NCI-H774 (cell line): ENCODE measurements around the gene IZUMO1.
"Not testable (repeated sequence)": the region's sequence is repeated elsewhere in the genome, so short reads cannot be mapped to it uniquely, and the experiment has no call there.

Source experiments
- DNase-seq: peaks from one replicate; lab custom pipeline; 2025; lab: John Stamatoyannopoulos, UW

Gene IZUMO1

DNA sequence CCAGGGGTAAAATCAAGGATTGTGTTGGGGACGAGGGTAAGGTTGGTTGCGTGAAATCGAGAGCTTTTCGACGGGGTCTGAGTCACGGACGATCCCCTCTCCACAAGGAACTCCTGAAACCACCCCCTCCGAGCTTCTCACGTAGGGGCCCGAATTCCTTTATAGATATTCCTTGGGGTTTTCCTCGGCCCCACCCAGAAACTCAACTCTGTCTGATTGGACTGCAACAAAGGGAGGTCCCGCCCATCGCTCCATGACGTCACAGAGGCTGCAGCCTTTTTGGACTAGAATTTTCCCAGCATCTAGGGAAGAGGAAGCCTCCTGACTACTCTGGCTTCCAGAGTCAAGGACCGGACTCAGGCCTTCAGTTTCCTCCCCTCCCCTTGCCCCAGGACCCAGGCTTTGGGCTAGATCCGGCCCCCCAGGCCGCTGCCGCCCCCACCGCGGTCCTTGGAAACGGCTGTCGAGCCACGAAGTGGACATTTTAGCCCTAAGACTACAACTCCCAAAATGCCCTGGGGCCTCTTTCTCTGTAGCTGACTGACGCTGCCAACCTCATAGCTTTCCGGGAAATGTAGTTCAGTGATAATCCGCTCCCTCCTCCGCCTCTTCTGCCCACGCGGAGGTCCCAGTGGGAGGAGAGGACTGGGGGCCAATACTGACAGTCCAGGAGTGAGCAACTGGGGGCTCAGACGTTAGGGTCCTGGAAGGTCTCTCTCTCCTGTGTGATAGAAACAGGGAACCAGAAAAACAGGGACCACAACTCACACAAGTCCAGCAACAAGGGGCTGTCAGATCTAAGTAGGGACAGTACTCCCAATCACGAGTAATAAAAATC lies at the start of gene IZUMO1:
Gene IZUMO1 (minus strand): TSS at position 172 of the 838 bp plus-strand sequence. CDS start 1,050 bp downstream, outside the sequence.
- no peak for DNase-seq

DNA sequence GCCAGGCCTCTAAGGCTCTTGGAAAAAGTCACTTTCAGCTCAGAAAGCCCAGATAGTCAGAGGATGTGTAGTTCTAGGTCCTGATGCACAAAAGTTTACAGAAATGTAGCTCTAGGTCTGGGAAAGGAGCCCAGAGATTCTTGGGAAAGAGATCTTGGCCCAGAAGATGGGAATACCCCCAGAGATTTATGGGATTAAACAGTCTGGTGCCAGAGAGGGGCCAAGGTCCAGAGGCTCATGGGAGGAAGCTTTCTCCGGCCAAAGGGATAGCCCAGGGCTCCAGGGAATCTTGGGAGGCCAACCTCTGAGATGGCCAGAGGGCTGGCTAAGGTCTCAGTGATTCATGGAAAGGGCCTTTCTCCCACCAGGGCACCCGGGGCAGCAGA lies 49.0 kb upstream of the IZUMO1 start:
- DNase-seq, result no peak

DNA sequence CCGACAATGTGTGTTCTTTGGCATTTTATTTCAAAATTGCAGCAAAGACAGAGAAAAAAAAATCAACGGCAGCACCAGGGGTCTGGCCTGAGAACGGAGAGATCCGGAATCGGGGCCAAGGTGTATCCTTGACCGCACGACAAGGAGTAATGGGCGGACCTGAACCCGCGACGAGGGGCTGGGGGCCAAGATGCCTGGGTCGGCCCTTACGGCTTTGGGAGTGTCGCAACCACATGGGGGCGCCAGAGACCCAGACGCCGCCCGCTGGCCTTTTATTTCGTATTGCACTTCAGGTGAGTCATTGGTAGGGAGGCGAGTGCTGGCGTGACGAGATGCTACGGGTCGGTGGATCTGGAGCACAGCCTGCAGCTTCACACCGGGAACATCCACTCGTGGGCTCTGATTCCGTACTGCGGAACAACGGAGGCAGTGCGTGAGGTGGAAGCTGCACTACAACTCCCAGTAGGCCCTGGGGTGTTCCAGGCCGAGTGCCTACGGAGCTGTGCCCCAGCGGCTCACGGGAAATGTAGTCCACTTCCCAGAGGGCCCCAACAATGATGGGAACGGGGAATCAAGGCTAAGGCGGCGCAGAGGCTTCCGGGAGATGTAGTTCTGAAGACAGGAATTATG lies 48.5 kb upstream of the IZUMO1 start:
- DNase-seq, result peak; percentile 43

DNA sequence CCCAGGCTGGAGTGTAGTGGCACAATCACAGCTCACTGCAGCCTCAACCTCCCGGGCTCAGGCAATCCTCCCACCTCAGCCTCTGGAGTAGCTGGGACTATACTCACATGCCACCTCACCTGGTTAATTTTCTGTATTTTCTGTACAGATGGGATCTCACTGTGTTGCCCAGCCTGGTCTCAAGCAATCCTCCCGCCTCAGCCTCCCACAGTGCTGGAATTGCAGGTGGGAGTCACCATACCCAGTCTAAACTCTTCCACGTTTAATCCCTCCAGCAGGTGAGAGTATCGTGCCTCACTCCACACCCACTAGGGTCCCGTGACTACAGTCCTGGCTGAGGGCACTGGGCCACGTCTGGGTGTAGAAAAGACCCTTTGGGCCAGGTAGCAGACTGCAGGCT lies 47.6 kb upstream of the IZUMO1 start:
- no peak for DNase-seq

DNA sequence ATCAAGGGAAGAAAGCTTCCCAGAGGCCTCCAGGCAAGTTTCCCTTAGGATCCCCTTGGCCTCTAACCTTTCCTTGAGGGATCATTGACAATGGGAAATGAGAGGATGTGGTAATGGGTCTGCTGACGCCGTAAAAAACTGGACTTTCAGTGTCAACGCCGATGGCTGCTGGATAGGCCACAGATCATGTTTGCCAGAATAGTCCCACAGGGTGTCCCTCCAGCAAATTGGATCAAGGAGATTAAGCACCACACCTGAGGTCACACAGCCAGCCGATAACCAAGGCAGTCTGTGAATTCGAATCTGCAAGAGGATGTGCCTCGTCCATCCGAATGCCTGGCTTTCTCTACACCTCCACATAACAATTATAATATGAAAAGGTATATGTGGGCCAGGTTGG lies 46.6 kb upstream of the IZUMO1 start:
- no peak for DNase-seq

DNA sequence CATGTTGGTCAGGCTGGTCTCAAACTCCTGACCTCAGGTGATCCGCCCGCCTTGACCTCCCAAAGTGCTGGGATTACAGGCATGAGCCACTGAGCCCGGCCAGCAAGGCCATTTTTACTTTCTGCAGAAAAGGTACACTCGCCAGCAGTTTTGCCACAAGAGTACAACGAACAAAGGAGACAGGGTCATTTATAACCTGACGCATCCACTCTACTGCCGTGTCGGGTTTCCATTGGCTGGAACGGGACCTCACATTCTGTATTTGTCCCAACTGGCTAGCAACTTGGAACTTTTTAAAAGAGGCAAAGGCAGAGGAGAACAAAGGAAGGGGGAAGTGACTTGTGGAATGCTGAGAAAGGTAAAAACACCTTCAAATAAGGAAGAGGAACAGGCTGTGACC lies 40.6 kb upstream of the IZUMO1 start:
- not testable (repeated sequence) for DNase-seq

DNA sequence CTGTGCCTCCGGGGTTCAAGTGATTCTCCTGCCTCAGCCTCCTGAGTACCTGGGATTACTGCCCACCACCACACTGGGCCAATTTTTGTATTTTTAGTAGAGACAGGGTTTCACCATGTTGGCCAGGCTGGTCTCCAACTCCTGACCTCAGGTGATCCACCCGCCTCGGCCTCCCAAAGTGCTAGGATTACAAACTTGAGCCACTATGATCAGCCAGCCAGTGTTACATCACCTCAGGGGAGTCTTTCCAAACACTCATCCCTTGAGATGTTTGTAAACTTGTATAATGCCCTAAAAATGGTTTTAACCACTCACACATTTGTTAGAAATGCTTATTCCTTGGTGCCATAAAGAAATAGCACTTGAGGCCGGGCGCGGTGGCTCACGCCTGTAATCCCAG lies 39.7 kb upstream of the IZUMO1 start:
- DNase-seq, result not testable (repeated sequence)

GRCh38 chr19:48784527-48784926 lies 37.8 kb upstream of the IZUMO1 start:
- DNase-seq, result peak; percentile 34

GRCh38 chr19:48780631-48781391 lies 34.1 kb upstream of the IZUMO1 start:
- DNase-seq, result no peak

GRCh38 chr19:48779636-48780035 lies 32.9 kb upstream of the IZUMO1 start:
- DNase-seq, result peak; percentile 9

DNA sequence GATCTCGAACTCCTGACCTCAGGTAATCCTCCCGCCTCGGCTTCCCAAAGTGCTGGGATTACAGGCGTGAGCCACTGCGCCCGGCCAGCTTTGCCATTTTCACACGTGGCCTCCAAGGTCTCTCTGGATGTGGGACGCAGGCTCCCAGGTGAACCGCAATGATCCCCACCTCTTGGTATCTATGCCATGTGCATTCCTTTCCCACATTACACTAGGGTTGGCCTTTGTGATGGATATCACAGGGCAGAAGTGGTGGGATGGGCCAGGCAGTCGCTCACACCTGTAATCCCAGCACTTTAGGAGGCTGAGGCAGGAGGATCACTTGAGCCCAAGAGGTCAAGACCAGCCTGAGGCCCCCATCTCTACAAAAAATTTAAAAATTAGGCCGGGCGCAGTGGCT lies 31.0 kb upstream of the IZUMO1 start:
- DNase-seq, result no peak

GRCh38 chr19:48777139-48777538 lies 30.4 kb upstream of the IZUMO1 start:
- DNase-seq, result no peak

GRCh38 chr19:48772503-48772953 lies 25.8 kb upstream of the IZUMO1 start:
- DNase-seq, result no peak

- no peak for DNase-seq
Observed at GRCh38 chr19:48770734-48771472, 24.2 kb upstream of the IZUMO1 start.

DNA sequence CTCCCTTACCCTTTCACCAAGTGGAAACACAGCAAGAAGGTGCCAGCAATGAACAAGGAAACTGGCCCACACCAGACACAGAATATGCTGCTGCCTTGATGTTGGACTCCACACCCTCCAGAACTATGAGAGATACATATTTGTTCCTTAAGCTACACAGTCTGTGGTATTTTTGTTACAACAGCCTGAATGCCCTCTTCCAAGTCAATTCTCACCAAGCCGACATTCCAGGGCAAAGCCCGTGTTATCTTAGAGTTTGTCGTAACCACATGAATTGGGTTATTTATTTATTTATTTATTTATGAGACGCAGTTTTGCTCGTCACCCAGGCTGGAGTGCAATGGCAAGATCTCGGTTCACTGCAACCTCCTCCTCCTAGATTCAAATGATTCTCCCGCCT lies 23.6 kb upstream of the IZUMO1 start:
- DNase-seq, result no peak

- DNase-seq, result no peak
Observed at GRCh38 chr19:48768994-48769713, 22.4 kb upstream of the IZUMO1 start.

- not testable (repeated sequence) for DNase-seq
Observed at GRCh38 chr19:48768171-48768753, 21.6 kb upstream of the IZUMO1 start.

DNA sequence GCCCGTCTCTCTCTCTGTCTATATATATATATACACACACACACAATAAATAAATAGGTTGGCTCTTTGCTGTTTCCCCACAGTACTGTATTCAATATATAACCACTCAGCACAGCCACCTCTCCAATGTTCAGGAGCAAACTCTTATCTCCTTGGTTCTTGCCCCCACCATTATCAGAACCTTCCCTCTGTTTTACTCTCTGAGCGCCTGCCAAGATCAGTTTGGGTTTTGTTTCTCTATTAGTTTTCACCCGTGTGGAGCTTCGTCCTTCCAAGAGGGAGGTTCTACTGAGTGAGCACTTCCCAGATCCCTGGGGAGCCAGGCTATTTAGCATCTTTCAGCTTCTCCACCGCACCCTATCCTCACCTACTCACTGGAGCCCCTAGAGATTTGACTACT lies 19.1 kb upstream of the IZUMO1 start:
- not testable (repeated sequence) for DNase-seq

DNA sequence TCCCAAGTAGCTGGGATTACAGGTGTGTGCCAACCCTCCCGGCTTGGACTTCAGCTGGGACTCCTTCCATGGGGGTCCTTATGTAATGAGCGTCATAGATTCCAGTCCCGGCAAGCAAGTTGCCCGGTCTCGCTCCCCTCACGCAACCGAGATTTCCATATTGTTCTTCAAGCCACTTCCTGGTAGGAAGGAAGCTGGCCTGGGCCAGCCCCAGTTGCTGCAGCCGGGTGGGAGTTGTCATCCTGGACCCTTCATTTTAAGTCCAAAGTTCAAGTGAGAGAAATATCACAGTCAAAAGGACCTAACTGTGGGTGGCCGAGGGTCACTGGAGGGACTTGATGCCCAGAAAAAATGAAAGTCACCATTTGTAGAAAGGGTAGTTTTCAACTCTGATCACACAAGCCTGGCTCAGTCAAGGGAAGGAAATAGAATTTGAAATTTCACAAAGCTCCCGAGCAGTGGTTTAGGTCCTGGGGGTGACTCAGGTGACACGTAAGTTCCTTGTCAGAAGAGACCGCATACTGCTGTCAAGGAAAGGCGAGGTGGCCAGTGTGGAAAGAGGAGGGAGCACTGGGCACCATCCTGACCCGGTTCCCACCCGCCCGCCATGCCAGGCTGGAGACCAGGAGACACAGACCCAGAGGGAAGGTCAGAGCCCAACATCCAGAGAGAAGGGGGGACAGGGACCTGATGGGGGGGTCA lies 13.9 kb upstream of the IZUMO1 start:
- no peak for DNase-seq

GRCh38 chr19:48757741-48758144 lies 11.0 kb upstream of the IZUMO1 start:
- DNase-seq, result no peak
